Measurements from ENCODE around the gene TMEM258. TPM values are rescaled to one million over a fixed set of nuclear protein-coding genes. Genes with fewer than 3 reads are reported as not detected.

The TMEM258 gene
- total and polyA plus RNA-seq, 2 donors (not counting 1 experiment from before 2014, with no cell fraction given) = 65.8 to 130 TPM

DNA sequence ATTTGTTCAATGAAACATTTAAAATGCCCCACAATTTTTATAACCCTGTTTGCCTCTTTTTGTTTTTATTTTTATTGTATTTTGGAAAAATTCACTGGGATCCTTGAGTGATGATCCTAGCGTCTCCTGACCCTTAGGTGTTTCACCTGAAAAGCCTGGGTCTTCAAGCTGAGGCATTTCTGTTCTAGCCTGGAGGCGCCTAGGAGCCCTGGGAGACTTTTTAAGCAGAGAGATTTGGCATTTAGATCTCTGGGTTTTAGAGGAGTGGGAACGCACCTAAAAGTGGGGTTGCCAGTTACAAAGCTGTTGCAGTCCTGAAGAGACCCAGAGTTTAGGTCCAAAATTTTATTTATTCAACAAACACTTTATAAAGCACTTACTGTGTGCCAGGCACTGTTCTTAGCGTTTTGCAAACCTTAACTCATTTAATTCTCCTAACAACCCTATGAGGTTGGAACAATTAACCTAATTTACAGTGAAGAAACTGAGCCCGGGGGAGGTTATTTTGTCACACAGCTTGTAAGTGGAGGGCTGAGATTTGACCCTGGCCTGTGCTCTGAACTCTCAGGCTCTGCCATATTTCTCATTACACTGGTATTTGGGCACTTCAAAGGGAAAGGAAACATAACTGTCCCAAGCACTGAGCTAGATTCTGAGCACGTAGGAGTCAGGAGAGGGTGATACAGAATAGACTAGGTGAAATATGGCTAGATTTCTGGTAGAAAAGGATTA is 25.2 kb upstream of the TMEM258 start:
- Mint-ChIP-seq H3K4me3 (peak overlapping the region; percentile 90), H3K4me1 (peaks cover 15% of the 10 kb centered on the region), H3K27ac (no peak overlapping the region), H3K9me3 (ENCODE audit: insufficient read depth) (no peaks in the 10 kb centered on the region), H3K27me3 (no peaks in the 10 kb centered on the region)
- Histone ChIP-seq H3K27me3 (replicated peaks in 1 of 4; ENCODE audit: control extremely low read depth in 1 of 4, control insufficient read depth in 3 of 4, insufficient read depth in 4 of 4, low read length in 3 of 4) (peaks cover 0 to 17% (median 4%) of the 10 kb centered on the region in 4 experiments), H3K27ac (ENCODE audit: low read length in 2 of 2) (no peak overlapping the region), H3K4me3 (ENCODE audit: control extremely low read depth in 1 of 5, extremely low read depth in 1 of 5, insufficient read depth in 1 of 5, low read depth in 2 of 5, low read length in 4 of 5) (peak overlapping the region in 3 of 5 experiments; percentile 70 to 77 (median 72)), H3K4me2 (replicated peaks; ENCODE audit: low read depth, low read length, poor library complexity, severe bottlenecking) (peak overlapping the region; percentile 100), H3K9me3 (ENCODE audit: control extremely low read depth in 1 of 3, control insufficient read depth in 2 of 3, insufficient read depth in 1 of 3, low read length in 2 of 3) (peaks cover 0 to 6% (median 0%) of the 10 kb centered on the region in 3 donors), H4K20me1 (ENCODE audit: control insufficient read depth, insufficient read depth, low read length, poor library complexity, severe bottlenecking) (no peaks in the 10 kb centered on the region), H2AFZ (ENCODE audit: insufficient read depth, low read depth, low read length, poor library complexity, severe bottlenecking) (peak overlapping the region; percentile 94), H3K79me2 (ENCODE audit: control insufficient read depth, insufficient read depth, low read length) (no peaks in the 10 kb centered on the region), H3K4me1 (ENCODE audit: control insufficient read depth in 2 of 2, insufficient read depth in 2 of 2, low read length in 2 of 2) (peaks cover 9 to 24% of the 10 kb centered on the region in 2 donors), H3K36me3 (replicated peaks in 1 of 2; ENCODE audit: control extremely low read depth in 1 of 2, control insufficient read depth in 1 of 2, extremely low read depth in 1 of 2, insufficient read depth in 2 of 2, low read length in 1 of 2) (no peaks in the 10 kb centered on the region), H3K9ac (ENCODE audit: low read length) (no peak overlapping the region)
- 89% methylated on average over 2 of the region's 6 CpGs for WGBS (ENCODE audit: insufficient coverage)
- DNase-seq = no peak
- ChIA-PET POLR2A (interaction anchor here (1.2 kb wide), 1 partner anchor 17 kb away, joined by 3 read pairs; no protein-coding TSS in a partner anchor), CTCF (interaction anchor here (0.9 to 6.1 kb wide), 6 partner anchors 11 to 291 kb away, joined by 3 to 77 read pairs (median 9); partner anchors contain the start of gene FADS2)
- no peak for TF ChIP-seq EZH2 (IDR thresholded peaks at IDR 0.05; ENCODE audit: borderline replicate concordance, insufficient read depth, low read depth, low read length, poor library complexity, severe bottlenecking)
- TF ChIP-seq, protein P1, sequence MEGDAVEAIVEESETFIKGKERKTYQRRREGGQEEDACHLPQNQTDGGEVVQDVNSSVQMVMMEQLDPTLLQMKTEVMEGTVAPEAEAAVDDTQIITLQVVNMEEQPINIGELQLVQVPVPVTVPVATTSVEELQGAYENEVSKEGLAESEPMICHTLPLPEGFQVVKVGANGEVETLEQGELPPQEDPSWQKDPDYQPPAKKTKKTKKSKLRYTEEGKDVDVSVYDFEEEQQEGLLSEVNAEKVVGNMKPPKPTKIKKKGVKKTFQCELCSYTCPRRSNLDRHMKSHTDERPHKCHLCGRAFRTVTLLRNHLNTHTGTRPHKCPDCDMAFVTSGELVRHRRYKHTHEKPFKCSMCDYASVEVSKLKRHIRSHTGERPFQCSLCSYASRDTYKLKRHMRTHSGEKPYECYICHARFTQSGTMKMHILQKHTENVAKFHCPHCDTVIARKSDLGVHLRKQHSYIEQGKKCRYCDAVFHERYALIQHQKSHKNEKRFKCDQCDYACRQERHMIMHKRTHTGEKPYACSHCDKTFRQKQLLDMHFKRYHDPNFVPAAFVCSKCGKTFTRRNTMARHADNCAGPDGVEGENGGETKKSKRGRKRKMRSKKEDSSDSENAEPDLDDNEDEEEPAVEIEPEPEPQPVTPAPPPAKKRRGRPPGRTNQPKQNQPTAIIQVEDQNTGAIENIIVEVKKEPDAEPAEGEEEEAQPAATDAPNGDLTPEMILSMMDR (IDR thresholded peaks at IDR 0.05) = no peak
- intact Hi-C loops (cut with micrococcal nuclease) = loop anchor here (1.0 to 5.0 kb wide), 3 partner anchors 25 to 305 kb away; partner anchors contain the start of genes FADS3, FEN1, INCENP and TMEM258
- no peak for ATAC-seq (ENCODE audit: low read depth)
